ENCODE results near the gene SLC9C2. TPM values are rescaled to one million over a fixed set of nuclear protein-coding genes. Genes with fewer than 3 reads are reported as not detected.
"Not testable (repeated sequence)": the region's sequence is repeated elsewhere in the genome, so short reads cannot be mapped to it uniquely, and the experiment has no call there.

The SLC9C2 gene
- total RNA-seq, 4 donors from 2014 or later, result 0.21 TPM; not detected in 3

- TF ChIP-seq POLR2A (IDR thresholded peaks at IDR 0.05), result no peak
- TF ChIP-seq EP300 (IDR thresholded peaks at IDR 0.05), result no peak
- TF ChIP-seq CTCF (IDR thresholded peaks at IDR 0.05), result no peak
- Histone ChIP-seq H3K4me3 (no peak overlapping the region), H3K27ac (no peak overlapping the region), H3K36me3 (peaks cover 0 to 9% (median 0%) of the 10 kb centered on the region in 3 donors), H3K9me3 (no peaks in the 10 kb centered on the region), H3K4me1 (no peaks in the 10 kb centered on the region), H3K27me3 (no peaks in the 10 kb centered on the region)
- DNase-seq (ENCODE audit: low spot score in 2 of 2), result no peak
- 93 to 94% methylated on average over 1 of the region's 1 CpG for WGBS, 2 donors
These were observed 100.8 kb downstream of the SLC9C2 start for GRCh38 chr1:173502104-173502503.

GRCh38 chr1:173499729-173500128 is 103.1 kb downstream of the SLC9C2 start:
- Histone ChIP-seq H3K27me3 (no peaks in the 10 kb centered on the region), H3K4me1 (no peaks in the 10 kb centered on the region), H3K9me3 (no peaks in the 10 kb centered on the region), H3K36me3 (peaks cover 0 to 9% (median 0%) of the 10 kb centered on the region in 3 donors), H3K27ac (no peak overlapping the region), H3K4me3 (no peak overlapping the region)
- WGBS, 2 donors, result 80 to 84% methylated on average over 4 of the region's 4 CpGs
- no peak for DNase-seq (ENCODE audit: low spot score in 2 of 2)
- TF ChIP-seq CTCF (IDR thresholded peaks at IDR 0.05), result no peak
- no peak for TF ChIP-seq EP300 (IDR thresholded peaks at IDR 0.05)
- TF ChIP-seq POLR2A (IDR thresholded peaks at IDR 0.05), result no peak

GRCh38 chr1:173496757-173497320 is 106.0 kb downstream of the SLC9C2 start:
- 87 to 91% methylated on average over 2 of the region's 2 CpGs for WGBS, 2 donors

GRCh38 chr1:173495609-173496267 is 107.1 kb downstream of the SLC9C2 start:
- Histone ChIP-seq H3K27ac (peak overlapping the region in 1 of 4 donors; percentile 23), H3K4me1 (no peaks in the 10 kb centered on the region), H3K27me3 (no peaks in the 10 kb centered on the region), H3K4me3 (no peak overlapping the region), H3K36me3 (peaks cover 0 to 31% (median 0%) of the 10 kb centered on the region in 3 donors), H3K9me3 (no peaks in the 10 kb centered on the region)
- DNase-seq (ENCODE audit: low spot score in 2 of 2), result no peak
- WGBS, 2 donors, result 79 to 85% methylated on average over 8 of the region's 8 CpGs
- TF ChIP-seq EP300 (IDR thresholded peaks at IDR 0.05) (no peak), CTCF (IDR thresholded peaks at IDR 0.05) (no peak), POLR2A (IDR thresholded peaks at IDR 0.05) (no peak)

More at GRCh38 chr1:173496757-173497320, 106.0 kb downstream of the SLC9C2 start:
- no peaks in the 10 kb centered on the region for H3K27me3 ChIP-seq
- peaks cover 0 to 23% (median 0%) of the 10 kb centered on the region in 3 donors for H3K36me3 ChIP-seq
- DNase-seq (ENCODE audit: low spot score in 2 of 2), result no peak
- no peak overlapping the region for H3K4me3 ChIP-seq
- H3K27ac ChIP-seq, result no peak overlapping the region
- TF ChIP-seq EP300 (IDR thresholded peaks at IDR 0.05), result no peak
- no peak for TF ChIP-seq POLR2A (IDR thresholded peaks at IDR 0.05)
- TF ChIP-seq CTCF (IDR thresholded peaks at IDR 0.05), result no peak
- H3K4me1 ChIP-seq, result no peaks in the 10 kb centered on the region
- H3K9me3 ChIP-seq, result no peaks in the 10 kb centered on the region

- not testable (repeated sequence) for H3K27ac ChIP-seq; H3K4me1 ChIP-seq; H3K4me3 ChIP-seq; DNase-seq (ENCODE audit: low spot score in 2 of 2); H3K9me3 ChIP-seq; H3K27me3 ChIP-seq
- WGBS, 2 donors, result 92 to 93% methylated on average over 8 of the region's 8 CpGs
- H3K36me3 ChIP-seq, result peaks cover 0 to 47% (median 0%) of the 10 kb centered on the region in 3 donors
These were observed 109.7 kb downstream of the SLC9C2 start for GRCh38 chr1:173493125-173493524.
